Activated CD4-positive, alpha-beta T cell treated with anti-CD3 and anti-CD28 coated beads for 36 hours (primary cell): ENCODE data around the gene ST6GALNAC3. TPM values are rescaled to one million over a fixed set of nuclear protein-coding genes. Genes with fewer than 3 reads are reported as not detected.
"Not testable (repeated sequence)": the region's sequence is repeated elsewhere in the genome, so short reads cannot be mapped to it uniquely, and the experiment has no call there.

Experiments used
- ATAC-seq: fragments of 200-7000 bp; cut with Tn5 transposase; one replicate; pipeline ENCODE4 v1.10.0; 2021; ENCODE audit warnings: mild to moderate bottlenecking, moderate library complexity
- CTCF ChIA-PET: fragments of 350-600 bp; sonication (Branson Sonifier 250); formaldehyde crosslinking; loops from one replicate; lab custom pipeline; 2021; ENCODE audit warnings: antibody characterized with exemption; lab: Charles Lee
- POLR2A ChIA-PET: fragments of 350-600 bp; sonication (Branson Sonifier 250); formaldehyde crosslinking; loops from one replicate; lab custom pipeline; 2021; ENCODE audit warnings: antibody characterized with exemption, inconsistent platforms; lab: Charles Lee
- DNase-seq: peaks from one replicate; pipeline ENCODE4 v3.0.0-alpha.2; 2020
- H3K27ac Mint-ChIP-seq: one replicate; pipeline ENCODE4 v1.8.0; 2021; ENCODE audit warnings: mixed read lengths
- H3K27me3 Mint-ChIP-seq: one replicate; pipeline ENCODE4 v1.8.0; 2021; ENCODE audit warnings: mixed read lengths
- H3K36me3 Mint-ChIP-seq: one replicate; pipeline ENCODE4 v1.8.0; 2021; ENCODE audit warnings: low read depth, mixed read lengths
- H3K4me1 Mint-ChIP-seq: one replicate; pipeline ENCODE4 v1.8.0; 2021; ENCODE audit warnings: mixed read lengths
- H3K4me3 Mint-ChIP-seq: one replicate; pipeline ENCODE4 v1.8.0; 2021; ENCODE audit warnings: mild to moderate bottlenecking, moderate library complexity, mixed read lengths
- H3K9me3 Mint-ChIP-seq: one replicate; pipeline ENCODE4 v1.8.0; 2021; ENCODE audit warnings: low read depth, mixed read lengths
- intact Hi-C, 2 experiments: fragments of 100-400 bp; cut with DNase I in 1 of 2; cut with micrococcal nuclease in 1 of 2; formaldehyde crosslinking; loops; one replicate each; pipeline versions ENCODE4 v1.14.2 to v1.15.1; 2022 to 2024; cut with DNase I, micrococcal nuclease
- total RNA-seq, 2 experiments: library from RNA; stranded (reverse); gene quantifications; one replicate each; pipeline ENCODE4 v1.2.3, GENCODE V29; 2021

The ST6GALNAC3 gene
- total RNA-seq, 2 experiments from 2014 or later, result 0.73 to 1.1 TPM

GRCh38 chr1:76049498-76049897 lies 25.0 kb upstream of the ST6GALNAC3 start:
- CTCF ChIA-PET, result no interaction called here
- H3K27ac Mint-ChIP-seq, result no peak overlapping the region
- intact Hi-C loops, result no loop called here
- H3K4me3 Mint-ChIP-seq, result no peak overlapping the region
- no peaks in the 10 kb centered on the region for H3K4me1 Mint-ChIP-seq
- POLR2A ChIA-PET, result no interaction called here
- DNase-seq (no peak), ATAC-seq (no peak)
- H3K36me3 Mint-ChIP-seq, result no peaks in the 10 kb centered on the region
- peaks cover 6% of the 10 kb centered on the region for H3K27me3 Mint-ChIP-seq
- H3K9me3 Mint-ChIP-seq, result no peaks in the 10 kb centered on the region

GRCh38 chr1:76050073-76050472 lies 24.5 kb upstream of the ST6GALNAC3 start:
- DNase-seq, intact Hi-C loops, H3K27me3 Mint-ChIP-seq, H3K9me3 Mint-ChIP-seq, H3K36me3 Mint-ChIP-seq, CTCF ChIA-PET, H3K27ac Mint-ChIP-seq, ATAC-seq, POLR2A ChIA-PET, H3K4me3 Mint-ChIP-seq, H3K4me1 Mint-ChIP-seq: not testable (repeated sequence)

DNA sequence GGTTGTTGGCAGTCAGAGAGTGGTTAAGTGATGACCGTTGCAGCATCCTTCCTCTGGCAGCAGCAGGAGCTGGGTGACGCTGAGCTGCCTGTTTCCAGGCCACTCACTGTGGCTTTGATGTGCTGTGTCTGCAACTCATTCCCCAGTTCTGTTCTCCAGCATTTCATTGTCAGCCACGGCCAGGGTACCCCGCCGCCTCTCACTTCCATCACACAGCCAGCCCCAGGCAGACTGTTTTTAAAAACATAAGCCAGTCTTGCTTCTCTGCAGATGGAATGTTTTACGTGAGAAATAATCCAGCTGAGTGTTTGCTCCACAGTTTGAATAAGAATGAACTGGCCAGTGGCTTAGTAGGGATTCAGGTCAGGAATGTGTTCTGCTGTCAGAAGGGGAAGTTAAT lies 21.5 kb upstream of the ST6GALNAC3 start:
- ChIA-PET POLR2A (no interaction called here), CTCF (interaction anchor here (1.2 to 1.7 kb wide), 2 partner anchors 17 to 19 kb away, joined by 3 to 5 read pairs; no protein-coding TSS in a partner anchor)
- ATAC-seq, result peak; percentile 44
- H3K9me3 Mint-ChIP-seq, result no peaks in the 10 kb centered on the region
- H3K27ac Mint-ChIP-seq, result no peak overlapping the region
- DNase-seq, result peak; percentile 10
- H3K36me3 Mint-ChIP-seq, result no peaks in the 10 kb centered on the region
- intact Hi-C loops, result no loop called here
- no peak overlapping the region for H3K4me3 Mint-ChIP-seq
- H3K27me3 Mint-ChIP-seq, result peaks cover 12% of the 10 kb centered on the region
- no peaks in the 10 kb centered on the region for H3K4me1 Mint-ChIP-seq

DNA sequence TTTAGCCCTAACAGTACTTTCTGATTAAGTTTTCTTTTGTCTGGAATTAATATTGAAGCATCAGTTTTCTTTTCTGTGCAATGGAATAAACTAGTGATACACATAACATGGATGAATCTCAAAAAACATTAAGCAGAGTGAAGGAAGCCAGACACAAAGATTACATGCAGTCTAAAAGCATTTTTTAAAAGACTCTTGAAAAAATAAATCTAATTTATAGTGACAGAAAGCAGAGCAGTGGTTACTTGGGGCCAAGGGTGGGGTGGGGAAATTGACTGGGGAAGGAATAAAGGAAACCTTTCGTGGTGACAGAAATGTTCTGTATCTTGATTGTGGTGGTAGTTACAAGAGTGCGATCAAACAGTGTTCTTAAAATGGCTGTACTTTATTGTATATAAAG lies 20.2 kb upstream of the ST6GALNAC3 start:
- ChIA-PET CTCF (no interaction called here), POLR2A (no interaction called here)
- H3K27me3 Mint-ChIP-seq, result peaks cover 12% of the 10 kb centered on the region
- intact Hi-C loops, result no loop called here
- no peaks in the 10 kb centered on the region for H3K36me3 Mint-ChIP-seq
- H3K4me3 Mint-ChIP-seq, result no peak overlapping the region
- H3K27ac Mint-ChIP-seq, result no peak overlapping the region
- ATAC-seq (no peak), DNase-seq (no peak)
- no peaks in the 10 kb centered on the region for H3K9me3 Mint-ChIP-seq
- H3K4me1 Mint-ChIP-seq, result no peaks in the 10 kb centered on the region

DNA sequence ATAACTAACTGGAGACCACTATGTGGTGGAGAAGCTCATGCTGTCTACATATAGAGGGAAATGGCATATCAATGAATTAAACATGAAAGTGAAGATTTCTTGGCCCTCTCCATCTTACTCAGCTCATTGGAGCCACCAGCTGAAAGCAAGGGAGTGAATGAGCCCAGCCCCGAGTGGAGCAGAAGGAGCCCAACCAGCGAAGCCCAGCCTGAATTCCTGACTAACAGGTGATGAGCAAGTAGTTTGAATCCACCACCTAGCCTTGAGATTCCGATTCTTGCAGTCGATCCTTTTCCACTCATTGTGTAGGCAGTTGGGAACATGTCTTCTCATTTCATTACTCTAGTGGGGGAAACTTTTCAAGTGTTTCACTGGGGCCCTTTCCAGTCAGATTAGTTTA lies 18.6 kb upstream of the ST6GALNAC3 start:
- Mint-ChIP-seq H3K27me3 (peaks cover 9% of the 10 kb centered on the region), H3K4me3 (no peak overlapping the region), H3K27ac (no peak overlapping the region), H3K36me3 (no peaks in the 10 kb centered on the region), H3K4me1 (no peaks in the 10 kb centered on the region), H3K9me3 (no peaks in the 10 kb centered on the region)
- ATAC-seq (no peak), DNase-seq (no peak)
- intact Hi-C loops, result no loop called here
- ChIA-PET POLR2A (no interaction called here), CTCF (no interaction called here)

DNA sequence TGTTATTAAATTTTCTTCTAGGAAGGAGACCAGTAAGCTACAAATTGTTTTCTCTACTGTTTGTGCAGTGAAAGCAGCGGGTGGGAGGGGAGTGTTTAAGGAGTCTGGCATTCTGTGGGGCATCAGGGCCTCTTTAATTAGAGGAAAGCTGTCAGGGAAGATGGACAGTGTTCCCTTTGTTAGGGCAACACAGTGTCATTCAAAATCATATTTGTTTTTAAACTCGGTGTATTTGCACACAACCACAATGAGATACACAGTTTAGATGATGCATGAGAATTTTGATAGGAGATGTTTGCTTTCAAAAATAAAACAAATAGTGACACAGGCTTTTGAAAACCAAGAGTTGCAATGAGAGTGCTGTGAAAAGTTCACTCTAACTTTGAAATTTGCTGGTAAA lies 15.1 kb upstream of the ST6GALNAC3 start:
- DNase-seq, result no peak
- H3K27me3 Mint-ChIP-seq, result peaks cover 12% of the 10 kb centered on the region
- POLR2A ChIA-PET, result no interaction called here
- no peaks in the 10 kb centered on the region for H3K4me1 Mint-ChIP-seq
- H3K36me3 Mint-ChIP-seq, result no peaks in the 10 kb centered on the region
- H3K9me3 Mint-ChIP-seq, result no peaks in the 10 kb centered on the region
- ATAC-seq, result no peak
- H3K4me3 Mint-ChIP-seq, result no peak overlapping the region
- CTCF ChIA-PET, result interaction anchor here (0.6 kb wide), 1 partner anchor 1910 kb away, joined by 3 read pairs; no protein-coding TSS in a partner anchor
- no peak overlapping the region for H3K27ac Mint-ChIP-seq
- intact Hi-C loops, result no loop called here

GRCh38 chr1:76065270-76065669 lies 9.3 kb upstream of the ST6GALNAC3 start:
- no peaks in the 10 kb centered on the region for H3K4me1 Mint-ChIP-seq
- intact Hi-C loops, result no loop called here
- no peak for DNase-seq
- H3K27ac Mint-ChIP-seq, result no peak overlapping the region
- no peak overlapping the region for H3K4me3 Mint-ChIP-seq
- ChIA-PET POLR2A (interaction anchor here (0.6 kb wide), 1 partner anchor 980 kb away, joined by 3 read pairs; no protein-coding TSS in a partner anchor), CTCF (no interaction called here)
- H3K9me3 Mint-ChIP-seq, result no peaks in the 10 kb centered on the region
- H3K36me3 Mint-ChIP-seq, result no peaks in the 10 kb centered on the region
- ATAC-seq, result no peak
- peaks cover 14% of the 10 kb centered on the region for H3K27me3 Mint-ChIP-seq

- no peaks in the 10 kb centered on the region for H3K36me3 Mint-ChIP-seq
- no peaks in the 10 kb centered on the region for H3K4me1 Mint-ChIP-seq
- intact Hi-C loops, result no loop called here
- POLR2A ChIA-PET, result no interaction called here
- no peaks in the 10 kb centered on the region for H3K9me3 Mint-ChIP-seq
- peaks cover 14% of the 10 kb centered on the region for H3K27me3 Mint-ChIP-seq
- no peak overlapping the region for H3K27ac Mint-ChIP-seq
- CTCF ChIA-PET, result interaction anchor here (0.7 kb wide), 1 partner anchor 26 kb away, joined by 3 read pairs; no protein-coding TSS in a partner anchor
- ATAC-seq, result no peak
- H3K4me3 Mint-ChIP-seq, result no peak overlapping the region
- DNase-seq, result no peak
Observed at GRCh38 chr1:76066394-76066793, 8.2 kb upstream of the ST6GALNAC3 start.

DNA sequence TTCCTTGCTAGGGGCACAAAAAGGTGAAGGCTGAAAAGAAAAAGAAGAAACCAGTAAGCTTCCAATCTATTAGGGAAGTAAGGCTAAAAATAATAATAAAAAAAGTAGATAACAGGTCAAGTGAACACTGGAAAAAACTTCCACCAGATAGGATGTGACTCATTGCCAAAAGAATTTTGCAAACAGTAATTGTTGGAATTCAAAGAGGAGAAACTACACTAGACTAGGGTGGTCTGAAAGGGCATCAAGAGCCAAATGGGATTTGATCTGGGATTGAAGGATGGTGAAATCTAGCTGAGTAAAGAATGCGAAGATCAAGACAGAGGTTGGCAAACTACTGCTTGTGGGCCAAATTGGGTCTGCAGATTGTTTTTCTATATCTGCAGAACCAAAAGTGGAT lies 6.0 kb upstream of the ST6GALNAC3 start:
- intact Hi-C loops, result no loop called here
- H3K27ac Mint-ChIP-seq, result no peak overlapping the region
- peaks cover 13% of the 10 kb centered on the region for H3K27me3 Mint-ChIP-seq
- CTCF ChIA-PET, result no interaction called here
- H3K36me3 Mint-ChIP-seq, result no peaks in the 10 kb centered on the region
- DNase-seq, result no peak
- POLR2A ChIA-PET, result no interaction called here
- ATAC-seq, result no peak
- no peaks in the 10 kb centered on the region for H3K9me3 Mint-ChIP-seq
- no peak overlapping the region for H3K4me3 Mint-ChIP-seq
- H3K4me1 Mint-ChIP-seq, result peaks cover under 1% of the 10 kb centered on the region

DNA sequence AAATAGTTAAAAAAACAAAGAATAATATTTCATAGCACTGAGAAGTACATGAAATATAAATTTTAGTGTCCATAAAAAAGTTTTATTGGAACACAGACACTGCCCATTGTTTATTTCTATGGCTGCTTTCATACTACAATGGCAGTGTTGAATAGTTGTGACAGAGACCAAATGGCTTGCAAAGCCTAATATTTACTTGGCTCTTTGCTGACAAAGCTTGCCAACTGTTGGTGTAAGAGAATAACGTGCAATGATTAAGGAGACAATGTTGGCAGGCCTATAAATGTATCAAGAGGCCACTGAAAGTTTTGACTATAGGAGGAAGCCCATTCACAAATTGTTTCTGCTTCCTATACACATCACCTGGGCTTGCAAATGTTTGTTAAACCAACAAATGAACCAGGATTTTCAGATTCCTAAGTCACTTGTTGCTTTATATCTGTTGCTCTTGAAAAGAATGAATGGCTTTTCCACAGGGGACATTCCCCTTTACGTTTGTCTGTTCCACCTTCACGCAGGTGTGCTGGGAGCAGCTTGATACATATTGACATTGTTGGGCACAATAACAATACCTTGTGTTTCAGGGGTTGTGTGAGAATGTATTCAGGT lies 5.5 kb upstream of the ST6GALNAC3 start:
- H3K27me3 Mint-ChIP-seq, result peaks cover 10% of the 10 kb centered on the region
- H3K4me3 Mint-ChIP-seq, result no peak overlapping the region
- CTCF ChIA-PET, result interaction anchor here (0.7 to 1.9 kb wide), 2 partner anchors 16 to 1468 kb away, joined by 3 to 5 read pairs; no protein-coding TSS in a partner anchor
- no peak overlapping the region for H3K27ac Mint-ChIP-seq
- ATAC-seq (no peak), DNase-seq (no peak)
- H3K36me3 Mint-ChIP-seq, result no peaks in the 10 kb centered on the region
- intact Hi-C loops, result no loop called here
- no peaks in the 10 kb centered on the region for H3K9me3 Mint-ChIP-seq
- H3K4me1 Mint-ChIP-seq, result peaks cover 4% of the 10 kb centered on the region
- POLR2A ChIA-PET, result no interaction called here

DNA sequence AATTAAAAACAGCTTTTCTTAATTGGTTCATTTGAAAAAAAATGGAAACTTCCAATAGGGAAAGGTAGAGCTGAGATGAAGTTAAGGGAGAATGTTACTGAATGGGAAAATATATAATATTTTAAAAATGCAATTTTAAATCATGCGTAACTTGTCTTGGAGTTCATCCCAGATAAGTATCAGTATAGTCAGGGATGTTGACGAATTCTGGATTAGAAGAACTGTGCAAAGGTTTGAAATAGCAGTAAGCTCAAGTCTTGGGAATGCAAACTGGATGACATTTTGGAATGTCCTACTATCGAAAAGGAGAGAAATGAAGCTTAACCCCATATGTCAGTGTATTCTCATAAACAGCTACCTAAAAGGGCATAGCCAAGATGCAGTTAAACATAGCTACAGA lies 4.0 kb upstream of the ST6GALNAC3 start:
- intact Hi-C loops, result loop anchor here in 1 of 2 experiments (5.0 to 10.0 kb wide), 2 partner anchors 283 to 1614 kb away; partner anchors contain the start of genes RABGGTB and ZZZ3
- ATAC-seq (no peak), DNase-seq (no peak)
- no peak overlapping the region for H3K4me3 Mint-ChIP-seq
- POLR2A ChIA-PET, result interaction anchor here (0.5 kb wide), 1 partner anchor 1131 kb away, joined by 5 read pairs; no protein-coding TSS in a partner anchor
- H3K4me1 Mint-ChIP-seq, result peaks cover 15% of the 10 kb centered on the region
- no peaks in the 10 kb centered on the region for H3K9me3 Mint-ChIP-seq
- H3K27me3 Mint-ChIP-seq, result peaks cover 3% of the 10 kb centered on the region
- no peak overlapping the region for H3K27ac Mint-ChIP-seq
- H3K36me3 Mint-ChIP-seq, result no peaks in the 10 kb centered on the region
- CTCF ChIA-PET, result interaction anchor here (1.9 kb wide), 1 partner anchor 18 kb away, joined by 5 read pairs; no protein-coding TSS in a partner anchor

DNA sequence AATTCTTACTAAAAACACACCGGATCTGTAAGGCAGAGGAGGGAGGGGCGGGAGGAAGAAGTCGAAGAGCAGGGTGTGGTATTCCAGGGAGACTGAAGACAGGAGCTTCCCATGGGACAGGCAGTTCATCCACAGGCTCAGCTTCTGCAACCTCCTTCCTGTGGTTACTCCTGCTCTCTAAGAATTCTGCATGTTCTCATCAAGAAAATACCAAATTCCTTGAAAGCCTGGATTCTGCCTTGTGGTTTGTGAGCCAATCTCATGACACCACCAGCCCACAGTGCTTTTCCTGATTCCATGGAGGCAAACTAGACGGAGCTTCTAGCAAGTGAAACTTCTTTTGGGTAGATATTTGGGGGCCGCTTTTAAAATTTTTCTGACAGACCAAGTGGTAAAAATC lies 1.1 kb upstream of the ST6GALNAC3 start:
- DNase-seq (no peak), ATAC-seq (no peak)
- POLR2A ChIA-PET, result no interaction called here
- no peaks in the 10 kb centered on the region for H3K9me3 Mint-ChIP-seq
- intact Hi-C loops, result loop anchor here in 1 of 2 experiments (5.0 to 10.0 kb wide), 2 partner anchors 286 to 1611 kb away; partner anchors contain the start of genes RABGGTB and ZZZ3
- H3K36me3 Mint-ChIP-seq, result no peaks in the 10 kb centered on the region
- no peak overlapping the region for H3K4me3 Mint-ChIP-seq
- no peaks in the 10 kb centered on the region for H3K27me3 Mint-ChIP-seq
- H3K4me1 Mint-ChIP-seq, result peaks cover 23% of the 10 kb centered on the region
- H3K27ac Mint-ChIP-seq, result no peak overlapping the region
- CTCF ChIA-PET, result interaction anchor here (1.0 kb wide), 1 partner anchor 47 kb away, joined by 3 read pairs; no protein-coding TSS in a partner anchor
